22Rv1 (cell line): ENCODE data around the gene FOLR1.

Source experiments
- ZFX ChIP-seq: fragments of 450-650 bp; IDR thresholded peaks from 2 replicates; pipeline ENCODE4 v1.6.1; 2017; ENCODE audit warnings: antibody characterized with exemption, borderline replicate concordance
- TF ChIP-seq, protein P1 (sequence below): fragments of 450-650 bp; IDR thresholded peaks from 2 replicates; pipeline ENCODE4 v1.5.1; 2017; ENCODE audit warnings: mild to moderate bottlenecking

DNA sequence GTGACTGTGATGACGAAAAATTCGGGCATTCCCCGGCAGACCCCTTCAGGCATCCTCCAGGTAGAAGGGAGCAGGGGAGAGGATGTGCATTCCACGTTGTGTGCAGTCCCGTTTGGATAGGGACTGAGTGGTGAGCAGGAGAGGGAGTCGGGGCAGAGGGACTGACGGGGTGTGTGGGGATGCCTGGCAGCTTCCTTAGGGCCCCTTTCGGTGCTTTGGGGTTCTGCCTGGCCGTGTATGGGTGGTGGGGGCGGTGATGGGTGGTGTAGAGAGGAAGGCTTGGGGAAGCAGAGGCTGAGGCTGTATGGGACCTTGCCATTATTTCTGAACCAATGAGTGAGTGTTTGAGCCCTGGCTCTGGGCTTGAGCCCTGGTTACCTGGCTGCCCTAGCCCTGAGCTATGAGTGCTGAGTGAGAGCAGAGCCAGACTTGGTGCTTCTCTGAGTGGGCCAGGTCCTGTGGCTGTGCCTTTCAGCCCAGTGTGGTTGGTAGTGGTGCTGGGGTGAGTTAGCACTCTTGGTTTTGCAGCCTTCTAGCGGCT is 33.5 kb downstream of the FOLR1 start:
- TF ChIP-seq, protein P1, sequence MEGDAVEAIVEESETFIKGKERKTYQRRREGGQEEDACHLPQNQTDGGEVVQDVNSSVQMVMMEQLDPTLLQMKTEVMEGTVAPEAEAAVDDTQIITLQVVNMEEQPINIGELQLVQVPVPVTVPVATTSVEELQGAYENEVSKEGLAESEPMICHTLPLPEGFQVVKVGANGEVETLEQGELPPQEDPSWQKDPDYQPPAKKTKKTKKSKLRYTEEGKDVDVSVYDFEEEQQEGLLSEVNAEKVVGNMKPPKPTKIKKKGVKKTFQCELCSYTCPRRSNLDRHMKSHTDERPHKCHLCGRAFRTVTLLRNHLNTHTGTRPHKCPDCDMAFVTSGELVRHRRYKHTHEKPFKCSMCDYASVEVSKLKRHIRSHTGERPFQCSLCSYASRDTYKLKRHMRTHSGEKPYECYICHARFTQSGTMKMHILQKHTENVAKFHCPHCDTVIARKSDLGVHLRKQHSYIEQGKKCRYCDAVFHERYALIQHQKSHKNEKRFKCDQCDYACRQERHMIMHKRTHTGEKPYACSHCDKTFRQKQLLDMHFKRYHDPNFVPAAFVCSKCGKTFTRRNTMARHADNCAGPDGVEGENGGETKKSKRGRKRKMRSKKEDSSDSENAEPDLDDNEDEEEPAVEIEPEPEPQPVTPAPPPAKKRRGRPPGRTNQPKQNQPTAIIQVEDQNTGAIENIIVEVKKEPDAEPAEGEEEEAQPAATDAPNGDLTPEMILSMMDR = no peak
- TF ChIP-seq ZFX = no peak
